ENCODE data around the gene RPP25L. TPM values are rescaled to one million over a fixed set of nuclear protein-coding genes. Genes with fewer than 3 reads are reported as not detected.

The RPP25L gene
- total RNA-seq, 1 donor from 2014 or later = 6.1 TPM

DNA sequence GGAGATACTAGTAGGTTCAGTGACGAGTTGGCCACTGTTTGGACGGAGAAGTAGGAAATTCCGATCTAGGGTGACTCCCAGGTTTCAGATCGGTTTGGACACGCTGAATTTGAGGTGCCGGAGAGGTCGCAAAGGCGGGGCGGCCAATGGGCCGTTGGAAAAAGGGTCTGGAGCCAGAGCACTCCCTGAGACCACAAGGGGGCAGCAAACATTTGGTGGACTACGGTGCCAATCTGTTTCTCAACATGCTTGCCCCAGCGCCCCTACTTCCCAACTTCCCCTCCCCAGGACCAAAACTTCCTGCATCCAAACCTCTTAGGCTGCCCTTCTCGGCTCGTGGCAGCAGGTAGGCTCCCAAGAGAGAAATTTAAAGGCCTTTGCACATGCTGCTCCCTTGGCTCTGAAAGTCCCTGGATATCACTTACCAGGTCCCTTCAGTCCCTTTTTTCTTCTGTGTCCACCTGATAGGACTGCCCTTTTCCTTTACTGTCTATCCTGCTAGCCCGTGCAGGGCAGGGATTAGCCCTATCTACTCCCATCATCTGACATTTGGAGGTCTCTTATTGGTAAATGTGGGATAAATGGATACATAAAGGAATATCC, 992 bp upstream of the RPP25L start:
- FAIRE-seq = no peak
- DNase-seq (ENCODE audit: low spot score in 2 of 2) = peak; percentile 74 to 83

DNA sequence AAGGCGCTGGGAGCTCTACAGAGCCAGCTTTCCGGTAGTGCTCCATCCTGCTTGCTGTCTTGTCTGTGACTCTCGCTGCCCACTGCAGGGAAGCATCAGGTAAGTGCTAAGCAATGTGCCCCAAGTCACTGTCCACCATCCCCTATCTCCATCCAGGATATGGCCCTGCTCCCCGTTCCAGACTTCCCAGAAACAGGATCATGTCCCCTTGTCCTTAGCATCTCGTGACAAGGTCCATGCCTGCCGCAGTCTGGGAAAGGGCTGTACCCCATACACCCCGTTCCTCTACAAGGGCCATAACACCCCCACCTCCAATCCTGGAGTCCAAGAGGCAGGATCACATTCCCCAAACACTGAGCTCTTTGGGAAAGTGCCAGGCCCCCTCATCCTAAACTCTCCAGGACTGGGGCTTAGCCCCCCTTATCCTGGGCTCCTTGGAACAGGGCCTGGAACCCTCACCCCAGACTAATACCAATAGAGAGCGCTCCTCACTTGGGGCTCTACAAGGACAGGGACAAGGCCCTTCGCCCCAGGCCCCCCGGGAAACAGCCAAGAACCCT, 566 bp downstream of the RPP25L start:
- FAIRE-seq (no peak), DNase-seq (ENCODE audit: low spot score in 2 of 2) (no peak)

- FAIRE-seq (no peak), DNase-seq (ENCODE audit: low spot score in 2 of 2) (no peak)
Measured at GRCh38 chr9:34610434-34611206, 1.3 kb downstream of the RPP25L start.

GRCh38 chr9:34607331-34607730, 4.6 kb downstream of the RPP25L start:
- FAIRE-seq (no peak), DNase-seq (ENCODE audit: low spot score in 2 of 2) (no peak)

DNA sequence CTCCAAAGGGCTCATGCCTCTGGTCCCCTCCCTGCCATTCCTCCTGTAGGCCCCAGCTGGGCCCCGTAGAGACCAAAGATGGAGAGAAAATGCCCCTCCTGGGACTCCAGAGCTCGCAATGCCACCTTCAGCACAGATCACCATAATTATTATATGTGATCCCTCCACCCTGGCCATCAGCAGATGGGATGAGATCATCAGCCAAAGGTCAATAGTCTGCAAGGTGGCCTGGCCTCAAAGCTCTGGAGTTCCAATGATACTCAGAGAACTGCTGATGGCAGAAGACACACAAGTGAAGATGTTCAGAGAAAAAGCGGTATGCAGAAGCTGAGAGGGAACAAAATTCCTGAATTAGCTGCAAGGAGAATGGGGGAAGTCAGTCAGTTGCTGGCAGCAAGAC, 5.0 kb downstream of the RPP25L start:
- no peak for FAIRE-seq

GRCh38 chr9:34606190-34606589, 5.7 kb downstream of the RPP25L start:
- no peak for FAIRE-seq
- no peak for DNase-seq (ENCODE audit: low spot score in 2 of 2)

More for the DNA sequence above, 5.0 kb downstream of the RPP25L start:
- DNase-seq (ENCODE audit: low spot score in 2 of 2) = no peak

- DNase-seq (ENCODE audit: low spot score in 2 of 2) (peak; percentile 71 to 84), FAIRE-seq (no peak)
Measured at GRCh38 chr9:34603610-34604231, 8.2 kb downstream of the RPP25L start.

GRCh38 chr9:34601937-34602573, 9.8 kb downstream of the RPP25L start:
- DNase-seq (ENCODE audit: low spot score in 2 of 2) = no peak
- FAIRE-seq = no peak

DNA sequence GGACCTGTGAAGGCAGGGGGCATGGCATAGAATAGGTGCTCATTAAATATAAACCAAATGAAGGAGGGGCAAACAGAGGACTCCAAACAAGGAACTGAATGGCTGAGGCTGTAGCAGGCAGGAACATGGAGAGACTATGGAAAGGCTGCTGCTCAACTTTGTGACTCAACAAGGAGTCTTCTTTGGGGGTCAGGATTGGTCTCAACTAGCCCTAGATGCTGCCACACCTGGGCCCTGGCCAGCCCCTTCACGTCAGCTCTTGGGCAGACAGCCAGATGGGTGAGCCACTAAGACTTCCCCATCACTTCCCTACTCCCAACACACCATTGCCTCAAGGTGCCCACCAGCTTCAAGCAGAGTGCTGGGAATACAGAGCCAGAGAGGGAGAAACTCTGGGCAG, 11.0 kb downstream of the RPP25L start:
- FAIRE-seq (no peak), DNase-seq (ENCODE audit: low spot score in 2 of 2) (no peak)

DNA sequence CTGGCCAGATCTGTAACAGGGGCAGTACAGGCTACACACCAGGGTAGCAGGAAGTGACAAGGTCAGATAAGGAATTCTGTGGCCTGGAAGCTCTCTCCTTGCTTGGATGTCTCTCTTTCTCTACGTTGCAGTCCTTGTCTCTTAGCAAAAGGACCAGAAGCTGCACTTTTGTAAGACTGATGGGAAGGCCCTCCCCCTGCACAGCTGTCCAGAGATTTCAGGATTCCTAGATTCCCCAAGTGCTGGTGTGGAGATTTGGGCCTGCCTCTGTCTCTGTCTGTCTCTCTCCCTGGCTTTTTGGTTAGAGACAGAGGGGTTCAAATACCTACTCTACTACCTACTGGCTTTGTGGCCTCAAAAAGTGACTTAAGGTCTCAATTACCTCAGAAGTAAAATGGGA, 12.4 kb downstream of the RPP25L start:
- no peak for FAIRE-seq

DNA sequence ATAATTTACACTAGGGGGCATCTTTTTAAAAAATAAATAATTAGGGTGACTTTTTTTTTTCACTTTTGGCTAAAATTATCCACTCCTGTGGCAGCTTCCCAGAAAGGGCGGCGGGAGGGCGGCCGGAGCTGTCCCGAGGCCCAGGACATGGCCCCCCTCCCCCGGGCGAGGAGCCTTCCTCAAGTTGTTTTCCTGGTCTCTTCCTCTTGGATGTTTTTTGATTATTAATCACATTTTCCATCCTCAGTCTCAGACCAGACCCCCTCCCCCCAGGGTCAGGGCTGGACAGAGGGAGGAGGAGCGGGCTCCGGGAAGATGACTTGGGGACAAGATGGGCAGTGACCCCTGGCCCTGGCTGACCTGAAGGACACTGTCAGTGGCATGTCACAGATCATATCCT, 17.7 kb downstream of the RPP25L start:
- DNase-seq (ENCODE audit: low spot score in 2 of 2) (no peak), FAIRE-seq (no peak)

More for the DNA sequence above, 12.4 kb downstream of the RPP25L start:
- no peak for DNase-seq (ENCODE audit: low spot score in 2 of 2)

- peak; percentile 64 to 69 for DNase-seq (ENCODE audit: low spot score in 2 of 2)
- FAIRE-seq = no peak
Measured at GRCh38 chr9:34592895-34593601, 18.8 kb downstream of the RPP25L start.

GRCh38 chr9:34591917-34592866, 19.7 kb downstream of the RPP25L start:
- DNase-seq (ENCODE audit: low spot score in 2 of 2) (no peak), FAIRE-seq (no peak)

- FAIRE-seq (no peak), DNase-seq (ENCODE audit: low spot score in 2 of 2) (peak; percentile 92 to 95)
Measured at GRCh38 chr9:34591248-34591916, 20.5 kb downstream of the RPP25L start.

DNA sequence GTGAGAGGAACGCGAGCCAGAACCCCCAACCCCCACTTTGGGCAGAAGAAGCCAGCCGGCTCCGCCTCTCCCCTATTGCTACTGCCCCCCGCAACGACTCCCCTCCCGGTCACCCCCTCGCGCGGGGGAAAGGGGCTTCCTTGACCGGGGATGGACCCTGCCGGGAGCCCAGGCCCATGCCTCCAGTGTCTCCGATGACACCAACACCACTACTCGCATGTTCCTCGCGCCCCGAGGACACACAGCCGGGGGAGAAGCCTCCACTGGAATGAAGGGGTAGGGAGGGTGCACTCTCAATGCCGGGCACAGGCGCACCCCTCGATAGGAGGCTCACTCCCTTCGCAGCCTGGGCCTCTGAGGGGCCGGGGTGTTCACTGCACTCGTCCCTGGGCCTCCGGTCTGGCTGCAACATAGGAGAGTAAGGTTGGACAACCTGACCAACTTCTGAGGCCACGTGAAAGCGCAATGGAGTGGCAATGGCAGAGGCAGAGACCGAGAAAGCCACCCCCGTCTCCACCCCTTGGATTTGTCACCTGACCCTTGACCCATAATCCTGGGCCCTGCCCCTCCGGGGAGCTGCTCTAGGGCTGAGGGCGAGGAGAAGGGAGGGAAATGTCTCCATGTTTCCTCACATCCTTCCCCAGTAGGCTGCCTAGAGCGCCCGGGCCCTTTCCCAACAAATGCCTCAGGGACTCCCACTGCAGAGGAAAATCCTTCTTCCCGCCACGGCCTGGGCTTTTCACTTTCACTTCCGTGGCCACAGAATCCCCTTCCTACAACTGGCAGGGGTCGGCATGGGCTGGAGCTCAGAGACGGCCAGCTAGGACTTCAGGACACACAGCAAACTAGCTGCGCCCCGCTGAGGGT, 21.3 kb downstream of the RPP25L start:
- FAIRE-seq = no peak
- no peak for DNase-seq (ENCODE audit: low spot score in 2 of 2)

GRCh38 chr9:34589636-34590380, 22.1 kb downstream of the RPP25L start, which contains the start of gene CNTFR:
TSS of gene CNTFR (minus strand) at chr9:34589724. CDS start at chr9:34568981, 20,743 bp downstream.
- DNase-seq (ENCODE audit: low spot score in 2 of 2) (peak; percentile 88 to 93), FAIRE-seq (no peak)

Data from frontal cortex (tissue), 4 donors.